CD4-positive, alpha-beta T cell (primary cell): ENCODE results near the gene GYPE. TPM values are rescaled to one million over a fixed set of nuclear protein-coding genes. Genes with fewer than 3 reads are reported as not detected.
"Not testable (repeated sequence)": the region's sequence is repeated elsewhere in the genome, so short reads cannot be mapped to it uniquely, and the experiment has no call there.

Experiments
- ATAC-seq: fragments of 200-7000 bp; cut with Tn5 transposase; one replicate; pipeline ENCODE4 v1.10.0; 2022; ENCODE audit warnings: mild to moderate bottlenecking; ENCODE audit not compliant: poor library complexity
- CTCF ChIA-PET: fragments of 350-600 bp; sonication (Branson Sonifier 250); formaldehyde crosslinking; loops from one replicate; lab custom pipeline; 2021; ENCODE audit warnings: antibody characterized with exemption, inconsistent platforms; lab: Charles Lee
- POLR2A ChIA-PET: fragments of 350-600 bp; sonication (Branson Sonifier 250); formaldehyde crosslinking; loops from one replicate; lab custom pipeline; 2021; ENCODE audit warnings: antibody characterized with exemption, inconsistent platforms; lab: Charles Lee
- DNase-seq, 14 experiments: peaks; one replicate each; pipeline ENCODE4 v3.0.0-alpha.2; 2013 to 2020; ENCODE audit warnings: mixed read lengths in 2 of 14
- H3K27ac ChIP-seq, 2 donors: one replicate each; pipeline versions ENCODE4 v1.5.1 to v1.7.0; 2013; ENCODE audit warnings: low read length in 2 of 2, low read depth in 1 of 2, mild to moderate bottlenecking in 1 of 2
- H3K27me3 ChIP-seq, 2 experiments: 1 replicate in 1 of 2; 2 replicates in 1 of 2; pipeline versions ENCODE4 v1.6.1 to v1.7.0; 2013; ENCODE audit warnings: low read length in 2 of 2, control low read depth in 1 of 2, mild to moderate bottlenecking in 1 of 2, moderate library complexity in 1 of 2; ENCODE audit not compliant: insufficient read depth in 2 of 2, control insufficient read depth in 1 of 2
- H3K36me3 ChIP-seq: one replicate; pipeline ENCODE4 v1.6.1; 2013; ENCODE audit warnings: low read length, control low read depth; ENCODE audit not compliant: insufficient read depth
- H3K4me1 ChIP-seq: one replicate; pipeline ENCODE4 v1.6.1; 2013; ENCODE audit warnings: low read length, control low read depth; ENCODE audit not compliant: insufficient read depth
- H3K4me3 ChIP-seq: one replicate; pipeline ENCODE4 v1.5.1; 2013; ENCODE audit warnings: mild to moderate bottlenecking, low read length, moderate library complexity
- H3K9me3 ChIP-seq, 2 experiments: 1 replicate in 1 of 2; 2 replicates in 1 of 2; pipeline versions ENCODE4 v1.6.1 to v1.7.0; 2013; ENCODE audit warnings: low read length in 2 of 2, mild to moderate bottlenecking in 2 of 2, control low read depth in 1 of 2, moderate library complexity in 1 of 2; ENCODE audit not compliant: control insufficient read depth in 1 of 2, insufficient read depth in 1 of 2
- H3K27ac Mint-ChIP-seq: one replicate; pipeline ENCODE4 v1.8.0; 2020; ENCODE audit warnings: mixed read lengths
- H3K27me3 Mint-ChIP-seq: one replicate; pipeline ENCODE4 v1.8.0; 2021; ENCODE audit warnings: mixed read lengths
- H3K36me3 Mint-ChIP-seq: one replicate; pipeline ENCODE4 v1.8.0; 2021; ENCODE audit warnings: low read depth, mixed read lengths
- H3K4me1 Mint-ChIP-seq: one replicate; pipeline ENCODE4 v1.8.0; 2021; ENCODE audit warnings: low read depth, mixed read lengths
- H3K4me3 Mint-ChIP-seq: one replicate; pipeline ENCODE4 v1.8.0; 2020; ENCODE audit warnings: mild to moderate bottlenecking, mixed read lengths
- H3K9me3 Mint-ChIP-seq: one replicate; pipeline ENCODE4 v1.8.0; 2020; ENCODE audit warnings: mixed read lengths
- CTCF ChIP-seq: fragments of 200-600 bp; IDR thresholded peaks from one replicate; pipeline ENCODE4 v1.8.0; 2022; ENCODE audit warnings: antibody characterized with exemption, mild to moderate bottlenecking
- intact Hi-C, 2 experiments: fragments of 100-400 bp; cut with DNase I in 1 of 2; cut with micrococcal nuclease in 1 of 2; formaldehyde crosslinking; loops; one replicate each; pipeline versions ENCODE4 v1.15.1 to v1.9.0; 2023 to 2025; cut with DNase I, micrococcal nuclease
- total RNA-seq, 174 experiments: library from RNA in 2 of 174; stranded (reverse) in 2 of 174; gene quantifications; one replicate each; pipeline ENCODE4 v1.2.3 and lab custom pipeline; 2021 to 2026

Gene GYPE
- total RNA-seq, 2 experiments from 2014 or later: not detected

GRCh38 chr4:143862716-143863115 lies 42.6 kb downstream of the GYPE start:
- H3K27me3 Mint-ChIP-seq, H3K27ac ChIP-seq, H3K4me3 ChIP-seq, H3K4me3 Mint-ChIP-seq, CTCF ChIA-PET, H3K9me3 ChIP-seq, H3K9me3 Mint-ChIP-seq, H3K36me3 Mint-ChIP-seq, H3K36me3 ChIP-seq, DNase-seq, H3K27ac Mint-ChIP-seq, ATAC-seq, H3K27me3 ChIP-seq, POLR2A ChIA-PET, H3K4me1 Mint-ChIP-seq, H3K4me1 ChIP-seq, intact Hi-C loops: not testable (repeated sequence)

GRCh38 chr4:143858456-143858855 lies 46.9 kb downstream of the GYPE start:
- no peaks in the 10 kb centered on the region for H3K9me3 Mint-ChIP-seq
- no peaks in the 10 kb centered on the region for H3K36me3 Mint-ChIP-seq
- Histone ChIP-seq H3K4me1 (no peaks in the 10 kb centered on the region), H3K36me3 (no peaks in the 10 kb centered on the region), H3K27me3 (no peaks in the 10 kb centered on the region), H3K9me3 (no peaks in the 10 kb centered on the region), H3K27ac (no peak overlapping the region), H3K4me3 (no peak overlapping the region)
- ATAC-seq (no peak), DNase-seq (no peak)
- H3K27me3 Mint-ChIP-seq: no peaks in the 10 kb centered on the region
- H3K4me3 Mint-ChIP-seq: no peak overlapping the region
- CTCF ChIA-PET: no interaction called here
- no peak overlapping the region for H3K27ac Mint-ChIP-seq
- POLR2A ChIA-PET: no interaction called here
- TF ChIP-seq CTCF: no peak
- intact Hi-C loops: no loop called here
- H3K4me1 Mint-ChIP-seq: no peaks in the 10 kb centered on the region

- H3K36me3 ChIP-seq, H3K36me3 Mint-ChIP-seq, H3K4me3 Mint-ChIP-seq, H3K4me3 ChIP-seq, ATAC-seq, H3K27me3 Mint-ChIP-seq, H3K27ac Mint-ChIP-seq, H3K27me3 ChIP-seq, intact Hi-C loops, POLR2A ChIA-PET, H3K27ac ChIP-seq, H3K9me3 Mint-ChIP-seq, DNase-seq, H3K4me1 Mint-ChIP-seq, H3K9me3 ChIP-seq, H3K4me1 ChIP-seq: not testable (repeated sequence)
- CTCF ChIA-PET: interaction anchor here (0.6 kb wide), 1 partner anchor 768 kb away, joined by 5 read pairs; no protein-coding TSS in a partner anchor
These were observed 47.7 kb downstream of the GYPE start for GRCh38 chr4:143857391-143858336.

GRCh38 chr4:143856017-143856557 lies 49.3 kb downstream of the GYPE start:
- POLR2A ChIA-PET, H3K27me3 ChIP-seq, H3K9me3 Mint-ChIP-seq, DNase-seq, H3K9me3 ChIP-seq, intact Hi-C loops, H3K4me3 Mint-ChIP-seq, H3K36me3 Mint-ChIP-seq, H3K27me3 Mint-ChIP-seq, H3K27ac Mint-ChIP-seq, H3K36me3 ChIP-seq, H3K4me3 ChIP-seq, H3K4me1 ChIP-seq, H3K4me1 Mint-ChIP-seq, H3K27ac ChIP-seq, ATAC-seq, CTCF ChIA-PET: not testable (repeated sequence)

GRCh38 chr4:143854645-143855044 lies 50.7 kb downstream of the GYPE start:
- H3K27ac ChIP-seq, intact Hi-C loops, H3K36me3 ChIP-seq, H3K27me3 Mint-ChIP-seq, H3K4me3 ChIP-seq, H3K9me3 Mint-ChIP-seq, H3K27me3 ChIP-seq, POLR2A ChIA-PET, CTCF ChIA-PET, H3K4me1 Mint-ChIP-seq, H3K36me3 Mint-ChIP-seq, H3K27ac Mint-ChIP-seq, H3K4me1 ChIP-seq, H3K4me3 Mint-ChIP-seq, H3K9me3 ChIP-seq, DNase-seq, ATAC-seq: not testable (repeated sequence)

GRCh38 chr4:143849296-143849695 lies 56.1 kb downstream of the GYPE start:
- H3K4me1 Mint-ChIP-seq, H3K27ac ChIP-seq, H3K36me3 ChIP-seq, H3K4me1 ChIP-seq, CTCF ChIA-PET, H3K9me3 Mint-ChIP-seq, intact Hi-C loops, ATAC-seq, H3K9me3 ChIP-seq, DNase-seq, H3K4me3 ChIP-seq, POLR2A ChIA-PET, H3K27me3 Mint-ChIP-seq, H3K4me3 Mint-ChIP-seq, H3K27ac Mint-ChIP-seq, H3K27me3 ChIP-seq, H3K36me3 Mint-ChIP-seq: not testable (repeated sequence)
